GM18511 (cell line): ENCODE results near the gene TBC1D8.

Experiments
- ATAC-seq: cut with Tn5 transposase; IDR thresholded peaks from one replicate; pipeline ENCODE4 v1.9.1; 2021; ENCODE audit warnings: mild to moderate bottlenecking, moderate library complexity; ENCODE audit not compliant: unreplicated experiment

The TBC1D8 gene

GRCh38 chr2:101162561-101163330 is 11.6 kb upstream of the TBC1D8 start:
- no peak for ATAC-seq

DNA sequence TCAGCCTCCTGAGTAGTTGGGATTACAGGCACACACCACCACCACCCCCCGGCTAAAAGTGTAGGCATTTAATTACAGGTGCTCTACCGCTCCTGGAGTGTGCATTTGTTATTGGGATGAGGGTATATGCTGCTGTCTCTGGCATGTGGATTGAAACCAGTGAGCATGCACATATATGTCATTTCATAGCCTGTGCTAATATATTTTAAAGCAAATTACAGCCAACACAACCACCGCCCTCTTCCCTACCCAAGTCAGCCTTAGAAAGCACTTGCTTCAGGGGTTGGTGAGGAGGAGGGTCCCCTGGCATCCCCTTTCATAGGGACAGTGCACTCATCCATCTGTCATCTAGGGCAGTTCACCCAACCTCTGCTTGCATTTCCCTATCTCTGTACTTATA is 10.5 kb upstream of the TBC1D8 start:
- ATAC-seq = no peak

- ATAC-seq = no peak
Measured at GRCh38 chr2:101160454-101160853, 9.3 kb upstream of the TBC1D8 start.

- ATAC-seq = no peak
Measured at GRCh38 chr2:101159526-101159925, 8.3 kb upstream of the TBC1D8 start.

DNA sequence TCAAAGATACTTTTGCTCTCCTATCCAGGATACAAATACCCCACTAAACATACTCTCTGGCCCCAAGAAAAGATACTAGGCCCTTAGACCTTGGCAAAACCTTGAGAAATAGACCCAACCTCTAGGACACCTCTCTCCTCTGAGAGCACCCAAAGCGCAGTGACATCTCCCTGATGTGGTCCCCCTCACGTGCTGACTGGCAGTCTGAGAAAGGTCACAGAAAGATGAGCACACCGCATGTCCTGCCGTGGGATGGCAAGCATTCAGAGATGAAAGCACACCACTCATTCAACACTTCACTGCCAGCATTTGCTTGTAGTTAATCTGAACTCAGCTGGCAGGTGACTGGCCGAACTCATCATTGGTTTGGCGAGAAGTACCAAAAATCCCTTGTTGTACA is 6.1 kb upstream of the TBC1D8 start:
- no peak for ATAC-seq

GRCh38 chr2:101153787-101154186 is 2.6 kb upstream of the TBC1D8 start:
- ATAC-seq = no peak

GRCh38 chr2:101153077-101153707 is 2.0 kb upstream of the TBC1D8 start:
- no peak for ATAC-seq

DNA sequence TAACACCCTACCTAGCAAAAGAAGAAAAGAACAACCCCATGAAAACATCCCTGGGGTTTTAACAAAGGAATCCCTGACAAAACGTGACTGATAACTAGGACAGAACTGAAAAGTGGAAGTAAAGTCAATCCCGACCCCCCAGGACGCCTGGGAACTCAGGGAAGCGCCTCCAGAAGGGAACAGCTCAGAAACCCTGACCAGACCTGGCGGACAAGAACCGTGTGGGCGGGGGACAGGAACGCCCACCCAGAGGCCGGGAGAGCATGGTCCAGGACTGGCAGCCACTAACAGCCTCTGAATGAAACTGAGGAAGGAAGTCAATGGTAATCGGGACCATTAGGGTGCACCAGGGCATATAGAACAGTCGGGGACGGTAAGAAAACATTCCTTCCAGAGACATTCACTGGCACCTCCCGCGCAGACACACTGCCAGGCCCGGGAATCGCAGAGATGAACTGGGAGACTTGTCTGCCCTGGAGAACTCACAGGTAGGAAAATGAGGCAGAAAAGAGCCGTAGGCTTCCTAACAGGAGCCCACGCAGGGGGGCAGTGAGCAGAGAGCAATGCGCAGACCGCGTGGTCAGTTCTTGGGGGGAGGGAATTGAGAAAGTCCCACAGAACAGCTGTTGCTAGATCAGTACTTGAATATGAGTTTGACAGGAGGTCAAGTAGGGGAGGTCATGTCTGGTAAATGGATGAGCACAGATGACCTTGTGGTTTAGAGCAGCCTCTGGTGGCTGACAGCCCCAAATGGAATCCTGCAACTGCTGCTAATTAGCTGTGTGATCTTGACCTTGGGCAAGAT is 1.3 kb upstream of the TBC1D8 start:
- ATAC-seq = peak; percentile 68

GRCh38 chr2:101151859-101152271 is 683 bp upstream of the TBC1D8 start:
- ATAC-seq = no peak

- peak; percentile 34 for ATAC-seq
Measured at GRCh38 chr2:101150306-101151145, 656 bp downstream of the TBC1D8 start.

DNA sequence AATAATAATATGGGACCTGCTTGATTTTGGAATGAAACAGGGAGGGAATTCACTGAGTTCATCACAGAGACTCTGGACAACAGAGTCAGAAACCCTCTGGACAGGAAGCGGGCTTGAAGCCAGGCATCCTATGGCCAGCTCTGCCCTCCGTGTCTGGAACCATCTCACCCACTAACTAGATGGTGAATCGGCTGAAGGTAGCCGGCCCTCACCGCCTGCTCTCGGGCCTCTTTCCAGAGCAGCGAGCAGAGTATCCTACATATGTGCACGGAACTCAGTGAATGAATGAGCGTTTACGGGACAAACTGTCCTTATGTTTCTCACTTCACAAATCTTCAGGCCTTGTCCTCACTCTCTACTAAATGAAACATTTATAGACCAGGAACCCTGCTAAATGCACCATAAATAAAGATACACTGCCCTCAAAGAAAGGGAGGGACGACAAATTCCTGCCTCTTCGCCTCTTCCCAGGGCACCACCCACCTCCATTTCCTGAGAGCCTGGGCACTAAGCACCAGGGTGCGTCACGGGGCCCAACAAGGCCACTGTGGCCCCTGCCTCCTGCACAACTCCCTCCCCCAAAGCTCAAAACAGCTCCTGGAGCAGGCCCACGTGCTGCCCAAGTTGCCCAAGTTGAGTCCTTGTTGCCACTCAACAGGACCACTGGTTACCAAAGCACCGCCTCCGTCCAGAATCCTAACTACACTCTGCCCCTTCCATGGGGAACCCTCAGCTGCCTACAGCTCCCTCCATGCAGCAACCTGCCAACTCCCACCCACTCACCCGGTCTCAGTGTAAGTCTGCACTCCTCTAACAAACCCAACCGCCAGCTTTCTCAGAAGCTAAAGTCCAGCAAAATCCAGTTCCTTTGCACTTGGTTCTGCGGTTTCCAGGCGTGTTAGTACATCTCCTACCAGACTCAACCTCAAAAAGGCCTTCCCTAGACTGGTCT is 1.7 kb downstream of the TBC1D8 start:
- ATAC-seq = no peak

- ATAC-seq = no peak
Measured at GRCh38 chr2:101148777-101149176, 2.4 kb downstream of the TBC1D8 start.

DNA sequence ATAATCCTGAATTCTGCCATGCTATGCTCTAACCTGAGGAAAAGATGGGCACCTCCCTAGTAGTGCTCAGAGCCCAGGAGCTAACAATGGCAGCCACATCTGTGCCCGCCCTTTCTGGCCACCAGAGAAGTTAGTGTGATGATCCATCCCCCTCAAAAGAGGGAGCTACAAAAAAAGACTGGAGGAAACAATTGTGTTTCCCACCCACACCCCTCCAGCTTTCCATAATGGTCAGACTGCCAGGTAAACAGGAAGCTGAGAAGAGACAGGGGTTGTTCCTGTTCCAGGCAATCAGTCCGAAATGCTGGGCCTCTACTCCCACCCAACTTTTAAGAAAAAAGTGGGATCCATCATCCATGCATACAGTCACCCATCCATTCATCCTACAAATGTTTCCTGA is 3.2 kb downstream of the TBC1D8 start:
- no peak for ATAC-seq

DNA sequence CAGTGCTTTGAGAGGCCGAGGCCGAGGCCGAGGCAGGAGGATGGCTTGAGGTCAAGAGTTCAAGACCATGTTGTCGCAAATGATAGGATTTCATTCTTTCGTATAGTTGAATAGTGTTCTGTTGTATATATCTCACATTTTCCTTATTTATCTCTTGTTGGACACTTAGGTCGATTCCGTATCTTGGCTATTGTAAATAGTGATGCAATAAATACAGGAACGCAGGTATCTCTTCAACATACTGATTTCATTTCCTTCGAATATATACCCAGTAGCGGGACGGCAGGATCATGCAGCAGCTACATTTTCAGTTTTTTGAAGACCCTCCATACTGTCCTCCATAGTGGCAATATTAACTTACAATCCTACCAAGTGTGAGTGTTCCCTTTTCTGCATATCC is 4.1 kb downstream of the TBC1D8 start:
- no peak for ATAC-seq

- no peak for ATAC-seq
Measured at GRCh38 chr2:101146535-101146934, 4.6 kb downstream of the TBC1D8 start.

DNA sequence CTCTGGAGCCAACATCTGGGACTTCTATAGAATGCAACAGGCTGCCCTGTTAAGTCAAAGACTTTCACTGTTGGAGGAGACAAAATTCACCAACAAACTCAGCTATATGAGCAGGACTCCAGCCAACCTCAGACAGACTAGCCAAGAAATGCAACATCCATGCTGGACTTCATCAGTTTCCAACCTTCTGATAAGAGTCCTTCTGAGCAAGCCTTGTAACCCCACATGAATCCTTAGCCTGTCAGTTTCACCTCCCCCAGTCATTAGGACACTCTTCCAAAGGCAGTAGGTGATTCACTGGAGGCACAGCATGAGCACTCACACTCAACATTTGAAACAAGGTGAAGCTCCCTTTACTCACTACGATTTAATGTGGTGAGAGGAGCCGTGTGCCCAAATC is 5.8 kb downstream of the TBC1D8 start:
- no peak for ATAC-seq

GRCh38 chr2:101142163-101142562 is 9.0 kb downstream of the TBC1D8 start:
- ATAC-seq = no peak

GRCh38 chr2:101140978-101141655 is 10.1 kb downstream of the TBC1D8 start:
- no peak for ATAC-seq

DNA sequence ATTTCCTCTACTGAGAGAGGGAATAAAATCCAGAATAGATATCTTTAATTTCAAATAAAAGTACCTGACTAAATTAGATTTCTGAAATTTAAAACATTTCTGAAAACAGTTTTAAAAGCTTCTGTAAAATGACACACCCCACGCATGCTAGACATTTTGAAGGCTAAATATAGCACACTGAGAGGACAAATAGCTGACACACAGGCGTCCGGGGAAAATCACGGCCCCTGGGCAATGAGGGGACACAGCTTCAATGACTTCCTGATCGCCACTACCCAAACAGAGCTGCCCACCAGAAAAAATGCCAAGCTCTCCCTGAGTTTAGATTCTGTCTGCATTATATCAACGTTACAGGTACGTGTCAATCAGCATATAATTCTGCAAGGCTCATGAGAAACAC is 10.9 kb downstream of the TBC1D8 start:
- ATAC-seq = no peak
